ENCODE measurements around the gene GPNMB.

Gene GPNMB

GRCh38 chr7:23242321-23242720 lies 4.3 kb upstream of the GPNMB start:
- ChIA-PET POLR2A (no interaction called here), CTCF (interaction anchor here (1.1 to 2.0 kb wide), 2 partner anchors 20 to 21 kb away, joined by 3 to 7 read pairs; no protein-coding TSS in a partner anchor)
- TF ChIP-seq CTCF (IDR thresholded peaks at IDR 0.05; ENCODE audit: insufficient read depth, low read length, missing control alignments) = no peak
- H3K4me3 ChIP-seq (ENCODE audit: low read depth, low read length) = no peak overlapping the region
- DNase-seq (ENCODE audit: low read depth, low spot score) = no peak

DNA sequence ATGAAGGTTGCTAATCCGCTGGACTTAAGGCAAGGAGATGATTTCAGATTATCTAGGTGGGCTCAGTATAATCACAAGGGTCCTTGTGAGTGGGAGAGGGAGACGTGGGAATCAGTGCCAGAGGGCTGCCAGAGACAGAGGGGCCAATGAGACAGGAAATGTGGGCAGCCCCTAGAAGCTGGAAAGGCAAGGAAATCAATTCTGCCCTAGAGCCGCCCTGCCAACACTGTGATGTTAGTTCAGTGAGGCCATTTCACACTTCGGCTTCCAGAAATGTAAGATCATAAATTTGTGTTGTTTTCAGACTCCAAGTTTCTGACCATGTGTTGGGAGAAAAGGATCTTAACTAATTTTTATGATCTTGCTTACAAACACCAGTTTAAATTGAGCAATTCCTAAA lies 3.6 kb upstream of the GPNMB start:
- CTCF ChIA-PET = interaction anchor here (1.1 to 2.0 kb wide), 2 partner anchors 19 to 22 kb away, joined by 3 to 7 read pairs; no protein-coding TSS in a partner anchor
- POLR2A ChIA-PET = no interaction called here
- no peak overlapping the region for H3K4me3 ChIP-seq (ENCODE audit: low read depth, low read length)
- TF ChIP-seq CTCF (IDR thresholded peaks at IDR 0.05; ENCODE audit: insufficient read depth, low read length, missing control alignments) = no peak
- no peak for DNase-seq (ENCODE audit: low read depth, low spot score)

DNA sequence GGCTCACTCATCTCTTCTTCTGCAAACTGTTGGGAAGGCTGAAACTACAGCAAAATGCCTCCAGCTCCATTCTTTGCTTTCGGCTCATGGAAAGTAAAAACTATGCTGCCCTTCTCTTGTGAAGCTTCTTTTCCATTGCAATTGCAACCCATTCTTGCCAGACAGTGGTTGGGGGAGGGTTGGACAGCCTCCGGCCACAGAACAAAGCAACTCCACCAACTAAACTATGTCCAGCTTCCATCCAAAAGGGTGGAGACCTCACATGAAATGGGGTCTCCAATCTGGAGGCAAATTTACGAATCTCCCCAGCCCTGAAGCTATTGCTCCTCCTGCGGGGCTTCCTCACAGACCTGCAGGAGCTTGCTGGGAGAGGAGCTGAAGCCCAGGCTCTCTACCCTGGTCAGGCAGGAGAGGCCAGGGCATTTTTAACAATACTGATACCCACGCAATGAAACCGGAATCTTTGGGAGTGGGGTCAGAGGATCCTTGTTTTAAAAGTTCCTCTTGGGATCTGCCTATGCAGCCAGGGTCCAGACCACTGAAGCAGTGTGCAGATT lies 549 bp downstream of the GPNMB start:
- POLR2A ChIA-PET = interaction anchor here (1.0 kb wide), 1 partner anchor 12 kb away, joined by 3 read pairs; no protein-coding TSS in a partner anchor
- peak overlapping the region; percentile 57 for H3K4me3 ChIP-seq (ENCODE audit: low read depth, low read length)
- CTCF ChIA-PET = interaction anchor here (1.2 to 3.0 kb wide), 6 partner anchors 12 to 62 kb away, joined by 3 to 20 read pairs (median 8); no protein-coding TSS in a partner anchor
- no peak for DNase-seq (ENCODE audit: low read depth, low spot score)
- no peak for TF ChIP-seq CTCF (IDR thresholded peaks at IDR 0.05; ENCODE audit: insufficient read depth, low read length, missing control alignments)

- ChIA-PET POLR2A (no interaction called here), CTCF (interaction anchor here (0.7 to 3.0 kb wide), 8 partner anchors 10 to 298 kb away, joined by 3 to 20 read pairs (median 7); no protein-coding TSS in a partner anchor)
- no peak for TF ChIP-seq CTCF (IDR thresholded peaks at IDR 0.05; ENCODE audit: insufficient read depth, low read length, missing control alignments)
- peak overlapping the region; percentile 57 for H3K4me3 ChIP-seq (ENCODE audit: low read depth, low read length)
- no peak for DNase-seq (ENCODE audit: low read depth, low spot score)
Observed at GRCh38 chr7:23247603-23248335, 1.2 kb downstream of the GPNMB start.

DNA sequence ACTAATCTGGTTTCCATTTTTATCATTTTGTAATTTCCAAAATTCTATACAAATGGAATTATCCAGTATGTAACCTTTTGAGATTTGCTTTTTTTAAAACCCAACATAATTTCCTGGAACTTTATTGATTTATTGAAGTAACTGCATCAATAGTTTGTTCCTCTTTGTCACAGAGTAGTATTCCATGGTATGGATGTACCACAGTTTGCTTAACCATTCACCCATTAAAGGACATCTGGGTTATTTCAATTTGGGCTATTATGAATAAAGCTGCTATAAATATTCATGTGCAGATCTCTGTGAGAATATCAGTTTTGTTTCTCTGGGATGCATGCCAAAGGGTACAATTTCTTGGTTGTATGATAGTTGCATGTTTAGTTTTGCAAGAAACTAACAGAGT lies 2.9 kb downstream of the GPNMB start:
- CTCF ChIA-PET = interaction anchor here (0.9 kb wide), 1 partner anchor 24 kb away, joined by 3 read pairs; no protein-coding TSS in a partner anchor
- no peak for DNase-seq (ENCODE audit: low read depth, low spot score)
- POLR2A ChIA-PET = no interaction called here
- H3K4me3 ChIP-seq (ENCODE audit: low read depth, low read length) = no peak overlapping the region
- no peak for TF ChIP-seq CTCF (IDR thresholded peaks at IDR 0.05; ENCODE audit: insufficient read depth, low read length, missing control alignments)

DNA sequence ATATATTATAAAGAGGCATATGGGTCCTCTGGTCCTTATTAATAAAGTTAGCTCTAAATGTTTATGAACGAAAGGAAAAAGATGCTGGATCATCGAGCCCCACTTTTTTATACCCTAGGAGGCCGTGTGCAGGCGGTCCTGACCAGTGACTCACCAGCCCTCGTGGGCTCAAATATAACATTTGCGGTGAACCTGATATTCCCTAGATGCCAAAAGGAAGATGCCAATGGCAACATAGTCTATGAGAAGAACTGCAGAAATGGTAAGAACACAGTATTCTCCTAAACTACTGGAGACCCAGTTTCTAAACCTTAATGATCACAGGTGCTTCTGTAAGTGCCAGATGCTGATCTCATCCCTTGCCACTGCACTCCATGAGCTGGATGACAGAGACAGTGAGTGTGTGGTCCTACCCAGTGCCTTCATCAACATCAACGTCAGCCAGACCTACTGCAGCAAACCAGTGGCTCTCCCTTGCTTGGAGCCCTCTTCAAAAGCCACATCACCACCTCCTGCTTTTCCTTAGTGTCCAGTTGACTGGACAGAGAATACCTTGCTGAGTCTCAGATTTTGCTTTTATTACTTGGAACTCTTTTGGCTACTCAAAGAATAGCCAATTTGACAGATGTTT lies 7.6 kb downstream of the GPNMB start:
- ChIA-PET POLR2A (no interaction called here), CTCF (interaction anchor here (1.4 to 13.9 kb wide), 3 partner anchors 9 to 71 kb away, joined by 7 to 310 read pairs (median 37); no protein-coding TSS in a partner anchor)
- no peak overlapping the region for H3K4me3 ChIP-seq (ENCODE audit: low read depth, low read length)
- DNase-seq (ENCODE audit: low read depth, low spot score) = no peak
- no peak for TF ChIP-seq CTCF (IDR thresholded peaks at IDR 0.05; ENCODE audit: insufficient read depth, low read length, missing control alignments)

Data from AG04449 (cell line).